Putamen (tissue), 1 donor: ENCODE measurements around the gene MCC.

ENCODE experiments used
- DNase-seq: peaks from one replicate; pipeline ENCODE4 v3.0.0-alpha.2; 2016; ENCODE audit warnings: low spot score

The MCC gene

GRCh38 chr5:113031557-113031956, 456.7 kb downstream of the MCC start:
- DNase-seq: no peak

GRCh38 chr5:113031104-113031503, 457.1 kb downstream of the MCC start:
- no peak for DNase-seq

- no peak for DNase-seq
Measured at GRCh38 chr5:113029614-113030013, 458.6 kb downstream of the MCC start.

GRCh38 chr5:113027431-113027830, 460.8 kb downstream of the MCC start:
- no peak for DNase-seq

GRCh38 chr5:113027015-113027414, 461.2 kb downstream of the MCC start:
- DNase-seq: no peak

GRCh38 chr5:113026211-113026610, 462.0 kb downstream of the MCC start:
- no peak for DNase-seq

GRCh38 chr5:113025596-113025995, 462.7 kb downstream of the MCC start:
- no peak for DNase-seq

- no peak for DNase-seq
Measured at GRCh38 chr5:113024076-113024697, 464.1 kb downstream of the MCC start.

GRCh38 chr5:113022661-113023060, 465.6 kb downstream of the MCC start:
- no peak for DNase-seq

GRCh38 chr5:113020461-113021273, 467.6 kb downstream of the MCC start:
- no peak for DNase-seq

GRCh38 chr5:113017881-113018635, 470.2 kb downstream of the MCC start:
- no peak for DNase-seq

- DNase-seq: no peak
Measured at GRCh38 chr5:113005454-113005853, 482.8 kb downstream of the MCC start.

GRCh38 chr5:113003763-113004162, 484.5 kb downstream of the MCC start:
- DNase-seq: no peak

GRCh38 chr5:113002423-113002822, 485.8 kb downstream of the MCC start:
- no peak for DNase-seq

- DNase-seq: no peak
Measured at GRCh38 chr5:113000466-113000865, 487.8 kb downstream of the MCC start.

- no peak for DNase-seq
Measured at GRCh38 chr5:112998296-112998695, 490.0 kb downstream of the MCC start.

- DNase-seq: no peak
Measured at GRCh38 chr5:112996830-112997374, 491.4 kb downstream of the MCC start.

GRCh38 chr5:112995764-112996618, 492.3 kb downstream of the MCC start:
- peak; percentile 61 for DNase-seq

GRCh38 chr5:112986224-112986623, 502.0 kb downstream of the MCC start:
- DNase-seq: no peak

- no peak for DNase-seq
Measured at GRCh38 chr5:112983363-112983762, 504.9 kb downstream of the MCC start.

GRCh38 chr5:112979723-112980122, 508.5 kb downstream of the MCC start:
- DNase-seq: no peak

GRCh38 chr5:112978836-112979235, 509.4 kb downstream of the MCC start:
- no peak for DNase-seq
